ENCODE data around the gene FAM120A.

The FAM120A gene

GRCh38 chr9:93598647-93599241 is 147.3 kb downstream of the FAM120A start:
- DNase-seq = no peak

- no peak for DNase-seq
Observed at GRCh38 chr9:93599571-93600403, 148.3 kb downstream of the FAM120A start.

GRCh38 chr9:93600504-93600903 is 149.0 kb downstream of the FAM120A start:
- no peak for DNase-seq

- DNase-seq = no peak
Observed at GRCh38 chr9:93601063-93601462, 149.6 kb downstream of the FAM120A start.

- DNase-seq = no peak
Observed at GRCh38 chr9:93601666-93602065, 150.2 kb downstream of the FAM120A start.

- no peak for DNase-seq
Observed at GRCh38 chr9:93603011-93603410, 151.5 kb downstream of the FAM120A start.

GRCh38 chr9:93603906-93604326 is 152.4 kb downstream of the FAM120A start:
- DNase-seq = no peak

GRCh38 chr9:93606187-93606586 is 154.7 kb downstream of the FAM120A start:
- no peak for DNase-seq

GRCh38 chr9:93610206-93610605 is 158.7 kb downstream of the FAM120A start:
- DNase-seq = no peak

- no peak for DNase-seq
Observed at GRCh38 chr9:93612052-93612795, 160.7 kb downstream of the FAM120A start.

GRCh38 chr9:93612796-93613154 is 161.3 kb downstream of the FAM120A start:
- DNase-seq = no peak

GRCh38 chr9:93613174-93613573 is 161.7 kb downstream of the FAM120A start:
- no peak for DNase-seq

- no peak for DNase-seq
Observed at GRCh38 chr9:93613791-93614190, 162.3 kb downstream of the FAM120A start.

GRCh38 chr9:93614830-93615468 is 163.5 kb downstream of the FAM120A start:
- DNase-seq = no peak
